ENCODE data around the gene FARS2.

DNA sequence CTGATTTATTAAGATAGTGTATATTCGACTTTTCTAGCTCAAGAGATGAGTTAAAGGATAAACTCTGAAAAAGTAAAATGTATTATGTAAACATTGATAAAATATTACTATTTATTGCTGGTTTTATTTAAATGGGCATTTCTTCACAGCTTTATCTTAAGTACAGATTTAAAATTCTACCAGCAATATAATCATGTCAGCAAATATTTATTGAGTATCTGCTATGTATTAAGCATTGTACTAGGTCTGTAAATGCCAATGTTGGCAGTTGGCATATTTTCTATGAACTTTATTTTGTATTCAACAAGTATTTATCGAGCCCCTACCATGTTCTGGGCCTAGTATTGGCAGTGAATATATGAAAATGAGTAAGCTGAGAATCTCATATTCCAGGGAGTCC, 231.0 kb downstream of the FARS2 start:
- TF ChIP-seq, protein P1, sequence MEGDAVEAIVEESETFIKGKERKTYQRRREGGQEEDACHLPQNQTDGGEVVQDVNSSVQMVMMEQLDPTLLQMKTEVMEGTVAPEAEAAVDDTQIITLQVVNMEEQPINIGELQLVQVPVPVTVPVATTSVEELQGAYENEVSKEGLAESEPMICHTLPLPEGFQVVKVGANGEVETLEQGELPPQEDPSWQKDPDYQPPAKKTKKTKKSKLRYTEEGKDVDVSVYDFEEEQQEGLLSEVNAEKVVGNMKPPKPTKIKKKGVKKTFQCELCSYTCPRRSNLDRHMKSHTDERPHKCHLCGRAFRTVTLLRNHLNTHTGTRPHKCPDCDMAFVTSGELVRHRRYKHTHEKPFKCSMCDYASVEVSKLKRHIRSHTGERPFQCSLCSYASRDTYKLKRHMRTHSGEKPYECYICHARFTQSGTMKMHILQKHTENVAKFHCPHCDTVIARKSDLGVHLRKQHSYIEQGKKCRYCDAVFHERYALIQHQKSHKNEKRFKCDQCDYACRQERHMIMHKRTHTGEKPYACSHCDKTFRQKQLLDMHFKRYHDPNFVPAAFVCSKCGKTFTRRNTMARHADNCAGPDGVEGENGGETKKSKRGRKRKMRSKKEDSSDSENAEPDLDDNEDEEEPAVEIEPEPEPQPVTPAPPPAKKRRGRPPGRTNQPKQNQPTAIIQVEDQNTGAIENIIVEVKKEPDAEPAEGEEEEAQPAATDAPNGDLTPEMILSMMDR (IDR thresholded peaks at IDR 0.05 in 8 of 11, conservative IDR thresholded peaks at IDR 0.05 in 3 of 11), result no peak
- TF ChIP-seq POLR2A (IDR thresholded peaks at IDR 0.05), result no peak

Measured in spleen (tissue), 7 donors.